Breast epithelium (tissue), 3 donors: Measurements from ENCODE around the gene BID.

Experiments
- CTCF ChIP-seq, 3 donors: fragments of 450-650 bp; IDR thresholded peaks; one replicate each; pipeline ENCODE4 v1.5.1; 2016 to 2017; ENCODE audit warnings: antibody characterized with exemption in 3 of 3, mild to moderate bottlenecking in 3 of 3, moderate library complexity in 3 of 3
- POLR2A ChIP-seq: fragments of 450-650 bp; IDR thresholded peaks from one replicate; pipeline ENCODE4 v1.6.1; 2016; ENCODE audit warnings: antibody characterized with exemption, mild to moderate bottlenecking, moderate library complexity

- TF ChIP-seq CTCF (IDR thresholded peaks at IDR 0.05) (no peak), POLR2A (no peak)
Measured at GRCh38 chr22:17786435-17787161, 12.3 kb upstream of the BID start.
